ENCODE data around the gene CACNG8.
A peak's percentile ranks its signal among the peaks of the same experiment; 100 is the strongest.
"Not testable (repeated sequence)": the region's sequence is repeated elsewhere in the genome, so short reads cannot be mapped to it uniquely, and the experiment has no call there.

CACNG8 gene

DNA sequence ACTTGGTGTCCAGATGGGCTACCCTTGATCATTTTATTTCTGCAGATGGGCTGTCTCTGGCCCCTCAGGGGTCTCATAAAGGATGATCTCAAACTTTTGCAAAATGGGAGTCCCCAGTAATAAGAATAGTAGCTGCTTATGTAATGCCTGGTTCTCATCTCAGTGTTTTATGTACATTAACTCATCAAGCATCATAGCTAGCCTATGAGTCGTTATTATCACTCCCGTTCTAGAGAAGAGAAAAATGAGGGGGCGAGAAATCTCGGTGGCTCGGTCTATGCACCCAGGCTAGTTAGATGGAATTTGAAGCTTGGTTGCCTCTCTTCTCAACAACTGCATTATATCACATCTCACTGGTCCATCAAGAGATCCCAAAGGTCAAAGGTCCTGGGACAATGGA, 32.1 kb downstream of the CACNG8 start:
- no peak for DNase-seq

DNA sequence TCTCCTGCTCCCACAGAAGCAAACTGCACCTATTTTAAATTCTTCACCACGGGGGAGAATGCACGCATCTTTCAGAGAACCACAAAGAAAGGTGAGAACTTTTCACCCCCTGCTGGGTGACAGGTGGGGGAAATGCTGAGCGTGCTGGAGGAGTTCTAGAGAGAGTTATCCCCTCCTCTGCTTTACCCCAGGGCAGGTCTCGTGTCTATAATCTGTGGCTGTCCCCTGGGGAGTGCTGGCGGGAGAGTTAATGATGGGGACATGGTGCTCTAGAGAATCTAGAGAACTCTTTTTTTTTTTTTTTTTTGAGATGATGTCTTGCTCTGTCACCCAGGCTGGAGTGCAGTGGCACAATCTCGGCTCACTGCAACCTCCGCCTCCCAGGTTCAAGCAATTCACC, 35.5 kb downstream of the CACNG8 start:
- no peak for DNase-seq

DNA sequence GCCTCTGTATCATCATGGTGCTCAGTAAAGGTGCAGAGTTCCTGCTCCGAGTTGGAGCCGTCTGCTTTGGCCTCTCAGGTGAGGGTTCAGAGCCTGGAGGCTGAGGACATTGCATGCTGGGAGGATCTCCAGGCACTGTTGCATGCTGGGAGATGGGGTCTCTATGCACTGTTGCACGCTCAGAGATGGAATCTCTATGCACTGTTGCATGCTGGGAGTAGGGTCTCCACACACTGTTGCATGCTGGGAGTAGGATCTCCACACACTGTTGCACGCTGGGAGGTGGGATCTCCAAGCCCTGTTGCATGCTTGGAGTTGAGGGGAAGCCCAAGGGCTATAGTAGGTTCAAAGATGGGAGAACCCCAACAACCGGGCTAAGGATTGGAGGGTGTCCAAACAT, 37.0 kb downstream of the CACNG8 start:
- no peak for DNase-seq

DNA sequence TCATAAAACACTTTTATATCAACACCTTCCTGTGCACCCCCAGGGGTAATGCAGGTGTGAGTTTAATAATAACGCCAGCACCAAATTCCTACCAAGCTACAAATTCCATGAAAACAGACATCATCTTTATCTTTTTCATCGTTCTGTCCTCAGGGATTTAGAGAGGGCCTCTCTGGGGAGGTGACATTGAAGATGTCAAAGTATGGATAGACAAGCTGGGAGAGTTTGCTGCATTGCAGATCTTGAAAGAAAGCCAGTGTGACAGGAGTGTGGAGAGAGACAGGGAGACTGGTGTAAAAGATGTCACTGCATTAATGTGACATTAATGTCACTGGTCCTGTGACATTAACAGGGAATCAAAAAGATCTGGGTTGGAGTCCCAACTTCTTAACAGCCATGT, 38.8 kb downstream of the CACNG8 start:
- no peak for DNase-seq

DNA sequence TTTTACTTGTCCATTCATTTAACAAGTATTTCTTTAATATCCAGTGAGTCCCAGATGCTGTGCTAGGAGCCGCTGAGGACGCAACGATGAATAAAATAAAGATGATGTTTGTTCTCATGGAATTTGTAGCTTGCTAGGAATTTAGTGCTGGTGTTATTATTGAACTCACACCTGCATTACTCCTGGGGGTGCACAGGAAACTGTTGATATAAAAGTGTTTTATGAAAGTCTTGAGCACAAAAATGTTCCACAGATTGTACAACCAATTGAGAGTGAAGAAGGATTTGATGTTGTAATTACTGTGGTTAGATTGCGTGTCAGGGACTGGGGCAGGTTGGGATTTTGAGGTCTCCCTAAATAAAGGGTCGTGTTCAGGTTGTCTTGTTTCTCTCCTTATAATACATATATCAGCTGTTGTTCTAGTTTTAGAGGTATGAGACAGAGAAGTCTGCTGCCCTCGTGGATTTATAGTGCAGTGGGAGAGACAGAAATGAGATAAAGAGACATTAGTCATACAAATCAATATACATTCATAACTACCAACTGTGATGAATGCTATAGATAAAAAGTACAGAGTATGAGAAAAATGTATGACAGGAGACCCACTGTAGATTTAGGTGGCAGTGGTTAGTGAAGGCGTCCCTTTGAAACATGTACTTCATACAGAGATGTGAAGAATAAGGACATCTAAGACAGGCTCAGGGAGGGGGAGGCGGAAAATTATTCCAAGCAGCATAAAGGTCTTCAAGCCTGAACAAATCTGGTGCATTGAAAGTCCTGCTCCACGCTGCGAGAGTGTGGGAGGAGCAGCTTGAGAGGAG, 40.0 kb downstream of the CACNG8 start:
- DNase-seq: no peak

DNA sequence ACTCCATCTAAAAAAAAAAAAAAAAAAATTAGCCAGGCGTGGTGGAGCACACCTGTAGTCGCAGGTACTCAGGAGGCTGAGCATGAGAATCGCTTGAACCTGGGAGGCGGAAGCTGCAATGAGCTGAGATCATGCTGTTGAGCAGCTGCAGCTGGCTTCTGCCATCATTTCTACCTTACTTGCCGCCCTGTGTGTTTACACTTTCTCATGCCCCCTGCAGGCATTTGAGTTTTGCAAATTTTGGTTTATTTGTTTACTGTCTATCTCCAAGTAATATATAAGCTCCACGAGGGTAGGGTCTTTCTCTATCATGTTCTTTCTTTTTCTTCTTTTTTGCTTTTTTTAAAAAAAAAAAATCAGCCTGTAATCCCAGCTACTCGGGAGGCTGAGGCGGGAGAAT, 46.7 kb downstream of the CACNG8 start:
- no peak for DNase-seq

DNA sequence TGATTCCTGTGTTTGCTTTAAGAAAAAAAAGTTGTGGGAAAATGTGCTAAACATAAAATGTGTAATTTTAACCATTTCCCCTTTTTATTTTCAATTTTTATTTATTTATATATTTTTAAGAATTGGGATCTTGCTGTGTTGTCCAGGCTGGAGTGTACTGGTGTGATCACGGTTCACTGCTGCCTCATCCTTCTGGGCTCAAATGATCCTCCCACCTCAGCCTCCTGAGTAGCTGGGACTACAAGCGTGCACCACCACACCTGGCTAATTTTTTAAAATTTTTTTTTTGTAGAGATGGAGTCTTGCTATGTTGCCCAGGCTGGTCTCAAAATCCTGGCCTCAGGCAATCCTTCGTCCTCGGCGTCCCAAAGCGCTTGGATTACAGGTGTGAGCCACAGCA, 47.7 kb downstream of the CACNG8 start:
- DNase-seq: no peak

DNA sequence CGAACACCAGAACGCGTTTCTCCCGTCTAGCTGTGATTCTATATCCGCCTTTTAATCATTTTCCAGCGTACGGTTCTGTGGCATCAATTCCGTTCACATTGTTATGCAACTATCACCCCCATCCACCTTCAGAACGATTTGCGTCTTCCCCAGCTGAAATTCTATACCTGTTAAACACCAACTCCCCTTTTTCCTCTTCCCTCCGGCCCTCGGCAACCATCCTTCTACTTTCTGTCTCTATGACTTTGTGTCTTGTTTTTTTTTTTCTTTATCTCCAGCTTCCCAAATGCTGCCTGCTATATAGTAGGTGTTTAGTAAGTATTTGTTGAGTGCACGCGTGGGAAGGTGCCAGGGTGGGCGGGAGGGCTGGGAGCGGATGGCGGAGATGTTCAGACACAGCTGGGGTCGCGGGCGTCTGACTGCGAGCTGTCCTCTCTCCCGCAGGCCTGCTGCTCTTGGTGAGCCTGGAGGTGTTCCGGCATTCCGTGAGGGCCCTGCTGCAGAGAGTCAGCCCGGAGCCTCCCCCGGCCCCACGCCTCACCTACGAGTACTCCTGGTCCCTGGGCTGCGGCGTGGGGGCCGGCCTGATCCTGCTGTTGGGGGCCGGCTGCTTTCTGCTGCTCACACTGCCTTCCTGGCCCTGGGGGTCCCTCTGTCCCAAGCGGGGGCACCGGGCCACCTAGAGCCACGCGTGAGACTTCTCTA, 48.9 kb downstream of the CACNG8 start:
- DNase-seq: no peak

DNA sequence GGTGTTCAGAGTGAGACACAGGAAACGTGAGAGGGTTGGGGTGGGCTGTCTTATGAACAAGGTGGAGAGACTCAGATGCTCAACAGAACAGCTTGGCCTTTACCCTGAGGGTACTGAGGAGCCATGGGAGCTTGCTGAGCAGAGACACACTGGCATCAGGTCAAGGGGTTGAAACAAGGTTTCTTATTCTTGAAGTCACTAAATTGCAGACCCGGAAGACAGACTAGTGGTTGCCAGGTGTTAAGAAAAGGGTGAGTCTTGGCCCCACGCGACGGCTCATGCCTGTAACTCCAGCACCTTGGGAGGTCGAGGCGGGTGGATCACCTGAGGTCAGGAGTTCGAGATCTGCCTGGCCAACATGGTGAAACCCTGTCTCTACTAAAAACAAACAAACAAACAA, 51.1 kb downstream of the CACNG8 start:
- no peak for DNase-seq

DNA sequence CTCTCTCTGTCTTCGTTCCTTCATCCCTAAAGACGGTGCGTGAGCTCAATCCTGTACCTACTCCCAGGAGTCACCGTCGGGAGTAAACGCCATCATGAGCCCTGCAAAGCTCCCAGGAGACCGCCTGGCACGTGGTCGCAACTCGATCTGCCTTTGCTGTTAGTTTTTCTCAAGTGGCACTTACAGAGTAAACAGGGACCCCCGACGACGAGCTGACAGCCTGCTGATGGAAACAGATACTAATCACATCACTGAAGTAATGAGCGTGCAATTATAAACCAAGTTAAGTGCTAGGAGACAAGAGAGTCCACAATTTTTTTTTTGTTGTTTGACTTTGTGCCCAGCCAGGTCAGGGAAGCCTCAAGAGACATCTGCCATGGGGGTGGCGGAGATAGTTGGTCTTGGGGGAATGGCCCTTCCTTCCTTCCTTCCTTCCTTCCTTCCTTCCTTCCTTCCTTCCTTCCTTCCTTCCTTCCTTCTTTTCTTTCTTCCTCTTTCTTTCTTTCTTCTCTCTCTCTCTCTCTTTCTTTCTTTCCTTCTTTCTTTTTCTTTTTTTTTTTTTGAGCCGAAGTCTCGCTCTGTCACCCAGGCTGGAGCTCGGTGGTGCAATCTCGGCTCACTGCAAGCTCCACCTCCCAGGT, 52.3 kb downstream of the CACNG8 start:
- DNase-seq: no peak

DNA sequence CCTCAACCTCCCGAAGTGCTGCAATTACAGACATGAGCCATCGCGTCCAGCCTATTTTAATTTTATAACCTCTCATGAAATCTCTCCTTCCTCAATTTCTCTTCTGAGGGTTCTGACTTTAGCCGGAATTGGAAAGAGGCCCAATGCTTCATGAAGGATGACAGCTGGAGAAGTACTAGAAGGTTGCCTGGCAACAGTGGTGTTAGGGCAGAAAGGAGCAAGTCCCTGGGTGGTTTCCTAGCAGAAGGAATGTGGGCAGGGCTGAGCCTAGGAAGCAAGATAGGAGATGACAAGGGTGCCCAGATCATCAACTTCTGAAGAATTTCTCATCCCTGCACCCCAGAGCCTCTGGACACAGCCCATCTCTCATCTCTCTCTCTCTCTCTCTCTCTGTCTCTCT, 54.5 kb downstream of the CACNG8 start:
- no peak for DNase-seq

DNA sequence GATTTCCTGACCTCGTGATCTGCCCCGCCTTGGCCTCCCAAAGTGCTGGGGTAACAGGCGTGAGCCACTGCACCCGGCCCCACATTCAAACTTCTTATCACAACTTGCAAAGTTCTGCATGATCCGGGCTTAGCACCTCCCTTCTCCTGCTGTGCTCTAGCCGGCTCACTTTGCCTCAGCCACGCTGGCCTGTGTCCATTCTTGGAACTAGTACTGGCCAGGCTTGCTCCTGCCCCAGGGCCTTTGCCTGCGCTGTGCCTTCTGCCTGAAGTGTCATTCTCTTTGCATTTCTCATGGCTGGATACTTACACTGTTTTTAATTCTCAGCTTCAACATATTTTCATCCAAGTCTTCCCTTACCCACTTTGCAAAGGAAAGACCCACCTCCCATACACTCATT, 58.6 kb downstream of the CACNG8 start:
- DNase-seq: no peak

DNA sequence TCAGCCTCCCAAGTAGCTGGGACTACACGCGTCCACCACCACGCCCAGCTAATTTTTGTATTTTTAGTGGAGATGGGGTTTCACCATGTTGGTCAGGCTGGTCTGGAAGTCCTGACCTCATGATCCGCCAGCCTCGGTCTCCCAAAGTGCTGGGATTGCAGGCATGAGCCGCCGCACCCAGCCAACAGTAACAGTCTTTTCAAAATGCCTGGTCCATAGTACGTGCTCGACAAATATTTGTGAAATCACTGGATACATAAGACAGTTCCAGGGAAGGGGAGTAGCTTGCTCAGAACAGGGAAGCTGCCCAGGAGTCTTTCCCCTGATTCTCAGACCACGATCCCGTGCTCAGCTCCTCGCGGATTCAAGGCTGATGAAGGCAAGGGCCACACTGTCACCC, 59.2 kb downstream of the CACNG8 start:
- no peak for DNase-seq

DNA sequence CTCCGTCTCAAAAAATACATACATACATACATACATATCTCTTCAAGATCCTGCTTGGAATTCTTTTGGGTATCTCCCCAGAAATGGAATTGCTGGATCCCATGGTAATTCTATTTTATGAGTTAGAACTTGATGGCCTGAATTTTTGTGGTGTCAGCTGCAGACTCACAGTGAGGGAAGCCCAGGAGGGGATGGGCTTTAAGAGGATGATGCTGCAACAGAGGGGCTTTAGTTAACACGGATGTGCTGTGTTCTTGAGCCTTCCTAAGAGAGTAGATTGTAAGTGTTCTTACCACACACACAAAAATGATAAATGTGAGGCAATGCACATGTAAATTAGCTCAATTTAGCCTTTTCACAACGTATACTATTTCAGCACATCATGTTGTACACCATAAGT, 60.5 kb downstream of the CACNG8 start:
- DNase-seq: no peak

DNA sequence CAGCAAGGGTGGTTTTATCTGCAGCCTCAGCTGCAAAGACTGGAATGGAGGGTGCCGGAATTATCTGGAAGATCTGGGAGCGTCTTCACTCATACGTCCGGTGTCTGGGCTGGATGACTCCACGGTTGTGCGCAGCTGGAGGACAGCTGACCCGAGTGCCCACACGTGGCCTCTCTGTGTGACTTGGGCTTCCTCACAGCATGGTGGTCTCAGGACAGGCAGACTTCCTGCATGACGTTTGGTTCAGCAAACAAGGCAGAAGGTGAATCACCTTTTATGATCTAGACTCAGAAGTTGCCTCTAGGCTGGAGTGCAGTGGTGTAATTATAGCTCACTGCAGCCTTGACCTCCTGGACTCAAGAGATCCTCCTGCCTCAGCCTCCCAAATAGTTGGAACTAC, 61.9 kb downstream of the CACNG8 start:
- DNase-seq: no peak

DNA sequence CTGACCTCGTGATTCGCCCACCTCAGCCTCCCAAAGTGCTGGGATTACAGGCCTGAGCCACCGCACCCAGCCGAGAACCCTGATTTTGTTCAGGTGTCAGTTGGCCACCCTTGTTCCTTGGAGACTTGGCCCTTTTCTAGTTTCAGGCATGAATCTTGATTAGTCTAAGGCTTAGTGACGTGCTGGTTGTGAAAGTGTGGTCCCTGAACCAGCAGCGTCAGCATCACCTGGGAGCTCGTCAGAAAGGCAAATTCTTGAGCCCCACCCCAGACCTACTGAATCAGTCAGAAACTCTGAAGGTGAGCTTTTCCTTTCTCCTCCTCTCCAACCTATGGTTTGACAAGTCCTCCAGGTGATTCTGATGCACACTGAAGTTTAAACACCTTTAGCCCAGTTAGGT, 63.9 kb downstream of the CACNG8 start:
- no peak for DNase-seq

DNA sequence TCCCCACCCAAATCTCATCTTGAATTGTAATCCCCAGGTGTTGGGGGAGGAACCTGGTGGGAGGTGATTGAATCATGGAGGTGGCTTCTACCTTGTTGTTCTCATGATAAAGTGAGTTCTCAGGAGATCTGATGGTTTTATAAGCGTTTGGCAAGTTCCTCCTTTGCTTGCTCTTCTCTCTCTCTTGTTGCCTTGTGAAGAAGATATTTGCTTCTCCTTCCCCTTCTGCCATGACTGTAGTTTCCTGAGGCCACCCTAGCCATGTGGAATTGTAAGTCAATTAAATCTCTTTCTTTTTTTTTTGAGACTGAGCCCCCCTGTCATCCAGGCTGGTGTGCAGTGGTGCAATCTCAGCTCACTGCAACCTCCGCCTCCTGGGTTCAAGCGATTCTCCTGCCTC, 66.6 kb downstream of the CACNG8 start:
- DNase-seq: no peak

DNA sequence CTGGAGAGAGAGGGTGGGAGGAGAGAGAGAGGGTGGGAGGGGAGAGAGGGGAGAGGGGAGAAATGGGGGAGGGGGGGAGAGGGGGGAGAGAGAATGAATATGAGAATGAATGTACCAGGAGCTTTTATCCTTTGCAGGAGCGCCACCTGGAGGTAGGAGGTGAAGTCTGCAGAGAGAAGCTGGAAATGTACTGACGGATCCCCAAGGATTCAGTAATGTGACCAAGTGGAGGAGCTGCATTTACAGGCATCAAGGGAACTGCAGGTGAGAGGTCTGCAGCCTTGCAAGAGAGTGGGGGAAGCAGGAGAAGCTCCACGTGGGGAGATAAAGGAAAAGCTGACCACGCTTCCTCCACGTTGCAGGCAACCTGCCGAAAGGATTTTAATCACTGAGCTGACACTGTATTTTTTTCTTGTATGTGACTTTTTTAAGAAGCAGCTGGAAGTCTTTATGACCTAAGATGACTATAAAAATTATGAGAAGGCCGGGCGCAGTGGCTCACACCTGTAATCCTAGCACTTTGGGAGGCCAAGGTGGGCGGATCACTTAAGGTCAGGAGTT, 67.3 kb downstream of the CACNG8 start:
- DNase-seq: peak; percentile 69 to 72

DNA sequence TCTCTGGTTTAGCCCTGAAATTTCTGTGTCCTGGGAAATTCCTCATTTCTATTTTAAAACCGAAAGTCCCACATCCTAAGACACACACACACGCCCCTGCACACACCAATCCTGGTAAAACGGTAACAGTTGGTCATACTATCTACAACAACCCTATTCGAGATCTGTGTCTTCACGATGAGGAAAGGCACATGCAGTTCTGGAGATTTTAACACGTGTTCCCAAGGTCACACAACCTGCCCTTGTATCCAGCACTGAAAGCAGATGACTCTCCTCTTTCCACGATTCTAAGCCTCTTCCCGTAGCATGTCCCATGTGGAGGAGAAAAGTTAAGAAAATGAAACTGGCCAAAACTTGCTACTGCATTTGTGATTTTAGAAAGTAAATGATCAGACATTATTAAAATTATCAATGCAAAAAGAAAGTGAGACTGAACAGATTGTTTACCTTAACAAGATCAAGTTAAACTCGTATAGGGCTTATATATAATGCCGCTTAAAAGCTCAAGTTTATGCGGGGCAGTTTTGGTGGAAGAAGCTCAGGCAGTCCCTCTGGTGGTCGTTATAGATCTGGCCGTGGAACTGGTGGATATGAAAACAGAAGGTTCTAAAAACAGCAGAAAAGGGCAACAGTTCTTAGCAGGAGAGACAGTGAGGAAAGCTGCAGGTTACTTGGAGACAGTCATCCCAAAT, 68.3 kb downstream of the CACNG8 start:
- DNase-seq: no peak

DNA sequence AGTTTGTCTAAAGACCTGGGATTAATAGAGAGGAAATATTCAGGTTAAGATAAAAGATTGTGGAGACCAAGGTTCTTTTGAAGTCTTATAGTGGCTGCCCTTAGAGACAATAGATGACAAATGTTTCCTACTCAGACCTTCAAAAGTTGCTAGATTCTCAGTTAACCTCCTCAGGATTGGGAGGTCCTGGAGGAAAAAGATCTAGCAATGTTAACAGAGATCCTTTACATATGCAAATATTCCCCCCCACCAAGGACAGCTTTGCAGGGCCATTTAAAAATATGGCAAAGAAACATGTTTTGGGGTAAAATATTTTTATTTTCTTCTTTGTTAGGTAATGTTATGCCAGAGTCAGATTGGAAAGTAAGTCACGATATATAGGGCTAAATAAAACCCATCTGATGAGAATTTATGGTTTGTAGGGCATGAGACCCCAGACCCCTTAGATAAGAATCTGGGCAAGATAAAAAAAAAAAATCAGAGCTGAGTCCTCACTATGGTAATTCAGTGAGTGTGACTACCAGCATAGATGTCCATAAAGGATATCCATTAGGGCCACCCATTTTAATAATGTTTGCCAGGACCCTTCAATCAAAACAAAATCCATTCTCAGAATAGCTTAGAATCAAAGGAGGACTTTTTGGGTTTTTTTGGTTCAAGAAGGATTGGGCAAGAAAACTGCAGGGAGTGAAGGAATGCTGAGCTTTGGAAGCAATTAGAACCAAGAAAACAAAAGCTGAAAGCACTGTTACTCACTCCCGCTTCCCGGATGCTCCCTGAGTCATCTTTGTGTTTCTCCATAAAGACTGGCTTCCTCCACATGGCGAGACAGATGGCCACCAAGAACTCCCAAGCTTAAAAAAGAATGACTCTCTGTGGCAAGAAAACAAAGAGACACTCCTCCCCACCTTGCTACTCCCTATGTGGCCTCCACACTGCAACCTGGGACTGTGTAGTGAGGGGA, 72.8 kb downstream of the CACNG8 start:
- no peak for DNase-seq

DNA sequence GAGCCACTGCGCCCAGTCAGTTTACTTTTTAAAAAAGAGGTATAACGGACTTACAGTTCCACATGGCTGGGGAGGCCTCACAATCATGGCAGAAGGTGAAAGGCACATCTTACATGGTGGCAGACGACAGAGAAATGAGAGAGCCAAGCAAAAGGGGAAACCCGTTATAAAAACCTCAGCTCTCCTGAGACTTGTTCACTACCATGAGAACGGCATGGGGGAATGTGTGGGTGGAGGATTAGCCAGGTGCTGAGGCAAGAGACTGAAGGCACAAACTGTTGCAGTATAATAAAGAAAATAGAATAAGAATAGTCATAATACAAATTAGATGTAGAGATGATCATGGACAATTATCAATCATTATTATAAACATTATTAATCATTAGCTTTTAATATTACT, 73.8 kb downstream of the CACNG8 start:
- DNase-seq: not testable (repeated sequence)
